ENCODE measurements around the gene CNKSR3.
A peak's percentile ranks its signal among the peaks of the same experiment; 100 is the strongest.

CNKSR3 gene

GRCh38 chr6:154478021-154478700, 32.3 kb downstream of the CNKSR3 start:
- DNase-seq: no peak

GRCh38 chr6:154476494-154476893, 34.0 kb downstream of the CNKSR3 start:
- no peak for DNase-seq

- no peak for DNase-seq
Observed at GRCh38 chr6:154474648-154475428, 35.6 kb downstream of the CNKSR3 start.

GRCh38 chr6:154473324-154473723, 37.2 kb downstream of the CNKSR3 start:
- DNase-seq: peak in 1 of 3 experiments; percentile 25

- peak; percentile 59 to 98 (median 89) for DNase-seq
Observed at GRCh38 chr6:154471609-154472362, 38.7 kb downstream of the CNKSR3 start.

- DNase-seq: no peak
Observed at GRCh38 chr6:154469306-154469935, 41.1 kb downstream of the CNKSR3 start.

GRCh38 chr6:154468760-154469159, 41.7 kb downstream of the CNKSR3 start:
- no peak for DNase-seq

- no peak for DNase-seq
Observed at GRCh38 chr6:154466971-154467679, 43.4 kb downstream of the CNKSR3 start.

- peak in 1 of 3 experiments; percentile 26 for DNase-seq
Observed at GRCh38 chr6:154466139-154466538, 44.3 kb downstream of the CNKSR3 start.

- DNase-seq: no peak
Observed at GRCh38 chr6:154463573-154464419, 46.7 kb downstream of the CNKSR3 start.

- DNase-seq: no peak
Observed at GRCh38 chr6:154462425-154462824, 48.1 kb downstream of the CNKSR3 start.

GRCh38 chr6:154461348-154461747, 49.1 kb downstream of the CNKSR3 start:
- DNase-seq: no peak

GRCh38 chr6:154460306-154461071, 50.0 kb downstream of the CNKSR3 start:
- DNase-seq: no peak

GRCh38 chr6:154459513-154459912, 51.0 kb downstream of the CNKSR3 start:
- no peak for DNase-seq

GRCh38 chr6:154458565-154459470, 51.7 kb downstream of the CNKSR3 start:
- DNase-seq: peak in 1 of 3 experiments; percentile 49

- peak in 2 of 3 experiments; percentile 85 to 97 for DNase-seq
Observed at GRCh38 chr6:154457881-154458284, 52.6 kb downstream of the CNKSR3 start.

GRCh38 chr6:154457046-154457713, 53.3 kb downstream of the CNKSR3 start:
- DNase-seq: peak in 2 of 3 experiments; percentile 47 to 58

- DNase-seq: no peak
Observed at GRCh38 chr6:154453329-154453728, 57.2 kb downstream of the CNKSR3 start.

GRCh38 chr6:154450498-154450897, 60.0 kb downstream of the CNKSR3 start:
- DNase-seq: no peak

Data from NCI-H1417 (cell line).